Measurements from ENCODE around the gene TRIP12.
A peak's percentile ranks its signal among the peaks of the same experiment; 100 is the strongest.

Gene TRIP12

DNA sequence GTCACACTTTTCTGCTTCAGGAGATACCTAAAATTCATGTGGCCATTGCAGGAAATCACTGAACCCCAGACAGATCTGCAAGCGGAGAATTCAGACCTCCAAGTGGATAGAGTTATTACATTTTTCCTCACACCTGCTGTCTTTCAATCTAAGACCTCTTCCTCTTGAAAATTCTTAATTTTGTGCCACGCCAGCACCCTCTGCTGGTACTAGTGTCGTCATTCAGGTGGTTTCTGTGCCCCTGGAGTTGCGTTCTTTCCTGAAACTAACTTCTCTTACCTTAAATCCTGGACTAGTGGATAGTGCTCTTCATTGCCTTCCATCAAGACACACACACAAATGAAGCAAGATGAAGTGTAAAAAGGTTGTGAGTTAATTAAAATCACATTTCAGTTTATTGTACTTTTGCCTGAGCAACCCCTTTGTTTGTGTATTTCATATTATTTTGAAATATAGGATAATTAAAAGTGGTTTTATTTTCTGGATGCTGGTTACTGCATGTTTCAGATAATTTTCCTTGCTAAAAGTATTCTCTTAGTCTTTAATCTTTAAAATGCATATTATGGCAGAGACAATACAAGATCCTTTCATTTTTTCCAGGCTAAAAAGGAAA lies 205.8 kb downstream of the TRIP12 start:
- Mint-ChIP-seq H3K27me3 (peaks cover 47% of the 10 kb centered on the region), H3K27ac (no peak overlapping the region), H3K9me3 (no peaks in the 10 kb centered on the region), H3K36me3 (no peaks in the 10 kb centered on the region), H3K4me1 (peaks cover 8% of the 10 kb centered on the region), H3K4me3 (peak overlapping the region; percentile 67)

GRCh38 chr2:229714736-229715541 lies 206.9 kb downstream of the TRIP12 start:
- H3K4me3 Mint-ChIP-seq: peak overlapping the region; percentile 52

GRCh38 chr2:229714080-229714735 lies 207.6 kb downstream of the TRIP12 start, which contains the start of gene DNER:
TSS of gene DNER (minus strand) at chr2:229714555. CDS start at chr2:229714423, 132 bp downstream.
- peaks cover 8% of the 10 kb centered on the region for H3K4me1 Mint-ChIP-seq
- H3K36me3 Mint-ChIP-seq: no peaks in the 10 kb centered on the region
- no peaks in the 10 kb centered on the region for H3K9me3 Mint-ChIP-seq
- no peak within 1 kb of the TSS for H3K27ac Mint-ChIP-seq
- H3K27me3 Mint-ChIP-seq: peaks cover 53% of the 10 kb centered on the region
- peak within 1 kb of the TSS; percentile 52 for H3K4me3 Mint-ChIP-seq

More at GRCh38 chr2:229714736-229715541, 206.9 kb downstream of the TRIP12 start:
- Mint-ChIP-seq H3K27me3 (peaks cover 51% of the 10 kb centered on the region), H3K4me1 (peaks cover 8% of the 10 kb centered on the region), H3K27ac (no peak overlapping the region), H3K9me3 (no peaks in the 10 kb centered on the region), H3K36me3 (no peaks in the 10 kb centered on the region)
